ENCODE measurements around the gene CRYBG1. TPM values are rescaled to one million over a fixed set of nuclear protein-coding genes. Genes with fewer than 3 reads are reported as not detected.

Gene CRYBG1
- polyA plus RNA-seq, 1 donor from 2014 or later = 0.73 TPM

GRCh38 chr6:106475284-106475683, 114.8 kb downstream of the CRYBG1 start:
- Histone ChIP-seq H3K27me3 (ENCODE audit: insufficient read depth, low read depth, low read length) (no peaks in the 10 kb centered on the region), H2AFZ (ENCODE audit: low read depth, low read length) (no peak overlapping the region), H3K4me3 (ENCODE audit: low read length) (no peak overlapping the region), H3K9ac (ENCODE audit: low read length) (no peak overlapping the region), H3K9me2 (ENCODE audit: insufficient read depth, low read length) (no peaks in the 10 kb centered on the region), H3K4me2 (ENCODE audit: low read length) (no peak overlapping the region), H3K9me3 (ENCODE audit: low read length) (no peaks in the 10 kb centered on the region), H4K20me1 (ENCODE audit: insufficient read depth) (no peaks in the 10 kb centered on the region), H3K36me3 (ENCODE audit: insufficient read depth, low read length) (no peaks in the 10 kb centered on the region), H3K27ac (ENCODE audit: low read length) (no peak overlapping the region), H3K79me2 (replicated peaks; ENCODE audit: insufficient read depth, low read length) (no peaks in the 10 kb centered on the region), H3F3A (ENCODE audit: insufficient read depth, low read length, poor library complexity, severe bottlenecking) (no peaks in the 10 kb centered on the region)
- no peak for TF ChIP-seq RAD21 (conservative IDR thresholded peaks at IDR 0.05)
- TF ChIP-seq EZH2 (IDR thresholded peaks at IDR 0.05; ENCODE audit: borderline replicate concordance, insufficient read depth, low read length, poor library complexity, severe bottlenecking) = no peak
- TF ChIP-seq TAF1 (IDR thresholded peaks at IDR 0.05; ENCODE audit: low read depth) = no peak
- no peak for TF ChIP-seq EP300 (conservative IDR thresholded peaks at IDR 0.05; ENCODE audit: poor library complexity, severe bottlenecking)
- TF ChIP-seq CTCF (IDR thresholded peaks at IDR 0.05; ENCODE audit: poor library complexity, severe bottlenecking) = no peak
- TF ChIP-seq SMC3 (conservative IDR thresholded peaks at IDR 0.05; ENCODE audit: poor library complexity) = no peak
- TF ChIP-seq POLR2AphosphoS5 (IDR thresholded peaks at IDR 0.05) = no peak
- no peak for TF ChIP-seq MXI1 (conservative IDR thresholded peaks at IDR 0.05; ENCODE audit: poor library complexity, severe bottlenecking)
- TF ChIP-seq REST (IDR thresholded peaks at IDR 0.05; ENCODE audit: borderline replicate concordance) = no peak

- Histone ChIP-seq H3K27me3 (ENCODE audit: insufficient read depth, low read depth, low read length) (no peaks in the 10 kb centered on the region), H3K4me2 (ENCODE audit: low read length) (no peak overlapping the region)
These were observed 116.0 kb downstream of the CRYBG1 start for GRCh38 chr6:106476331-106477105.

More at GRCh38 chr6:106476331-106477105, 116.0 kb downstream of the CRYBG1 start:
- no peak overlapping the region for H3K4me3 ChIP-seq (ENCODE audit: low read length)
- no peaks in the 10 kb centered on the region for H3K9me3 ChIP-seq (ENCODE audit: low read length)
- H3K36me3 ChIP-seq (ENCODE audit: insufficient read depth, low read length) = no peaks in the 10 kb centered on the region
- no peaks in the 10 kb centered on the region for H3K9me2 ChIP-seq (ENCODE audit: insufficient read depth, low read length)
- no peak overlapping the region for H3K9ac ChIP-seq (ENCODE audit: low read length)
- H3K27ac ChIP-seq (ENCODE audit: low read length) = no peak overlapping the region
- H4K20me1 ChIP-seq (ENCODE audit: insufficient read depth) = no peaks in the 10 kb centered on the region
- H3K79me2 ChIP-seq (replicated peaks; ENCODE audit: insufficient read depth, low read length) = no peaks in the 10 kb centered on the region
- no peak overlapping the region for H2AFZ ChIP-seq (ENCODE audit: low read depth, low read length)
- TF ChIP-seq EZH2 (IDR thresholded peaks at IDR 0.05; ENCODE audit: borderline replicate concordance, insufficient read depth, low read length, poor library complexity, severe bottlenecking) = no peak
- TF ChIP-seq CTCF (IDR thresholded peaks at IDR 0.05; ENCODE audit: poor library complexity, severe bottlenecking) = no peak
- TF ChIP-seq SMC3 (conservative IDR thresholded peaks at IDR 0.05; ENCODE audit: poor library complexity) = no peak
- no peak for TF ChIP-seq RAD21 (conservative IDR thresholded peaks at IDR 0.05)
- no peak for TF ChIP-seq REST (IDR thresholded peaks at IDR 0.05; ENCODE audit: borderline replicate concordance)
- no peak for TF ChIP-seq TAF1 (IDR thresholded peaks at IDR 0.05; ENCODE audit: low read depth)
- TF ChIP-seq EP300 (conservative IDR thresholded peaks at IDR 0.05; ENCODE audit: poor library complexity, severe bottlenecking) = no peak
- no peak for TF ChIP-seq MXI1 (conservative IDR thresholded peaks at IDR 0.05; ENCODE audit: poor library complexity, severe bottlenecking)
- no peak for TF ChIP-seq POLR2AphosphoS5 (IDR thresholded peaks at IDR 0.05)
- H3F3A ChIP-seq (ENCODE audit: insufficient read depth, low read length, poor library complexity, severe bottlenecking) = no peaks in the 10 kb centered on the region
